AML-193 (cell line): ENCODE data around the gene RTL10.

Source experiments
- DNase-seq, 2 experiments: peaks; one replicate each; lab custom pipeline; 2025; lab: John Stamatoyannopoulos, UW

The RTL10 gene

DNA sequence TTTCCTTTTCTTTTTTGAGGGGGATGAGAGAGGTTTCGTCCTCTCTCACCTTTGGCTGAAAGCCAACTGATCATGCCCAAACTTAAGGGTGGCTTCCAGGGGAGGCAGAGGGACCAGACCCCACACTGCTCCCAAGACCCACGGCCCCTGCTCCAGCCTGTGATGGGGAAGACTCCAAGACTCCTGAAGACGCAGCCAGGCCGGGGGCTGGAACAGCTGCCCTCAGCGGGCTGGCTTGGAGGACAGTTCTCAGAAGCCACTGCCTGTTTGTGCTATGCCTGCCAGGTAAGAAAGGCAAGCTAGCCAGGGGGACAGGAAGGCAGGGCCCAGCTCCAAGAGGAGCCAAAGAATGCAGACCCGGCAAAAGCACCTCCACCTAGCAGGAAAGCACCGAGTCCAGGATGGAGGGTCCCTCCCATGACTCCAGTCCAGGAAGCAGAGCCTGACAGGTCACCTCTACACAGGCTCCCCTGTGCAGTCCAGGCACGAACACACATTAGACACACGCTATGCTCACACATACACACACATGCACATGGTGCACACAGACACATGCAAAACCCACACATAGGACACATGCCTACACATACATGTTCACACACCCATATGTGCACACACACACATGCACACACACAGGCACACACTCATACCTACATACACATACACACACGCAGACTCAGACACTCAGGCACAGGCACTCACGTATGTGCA, 31.3 kb downstream of the RTL10 start:
- DNase-seq = no peak

DNA sequence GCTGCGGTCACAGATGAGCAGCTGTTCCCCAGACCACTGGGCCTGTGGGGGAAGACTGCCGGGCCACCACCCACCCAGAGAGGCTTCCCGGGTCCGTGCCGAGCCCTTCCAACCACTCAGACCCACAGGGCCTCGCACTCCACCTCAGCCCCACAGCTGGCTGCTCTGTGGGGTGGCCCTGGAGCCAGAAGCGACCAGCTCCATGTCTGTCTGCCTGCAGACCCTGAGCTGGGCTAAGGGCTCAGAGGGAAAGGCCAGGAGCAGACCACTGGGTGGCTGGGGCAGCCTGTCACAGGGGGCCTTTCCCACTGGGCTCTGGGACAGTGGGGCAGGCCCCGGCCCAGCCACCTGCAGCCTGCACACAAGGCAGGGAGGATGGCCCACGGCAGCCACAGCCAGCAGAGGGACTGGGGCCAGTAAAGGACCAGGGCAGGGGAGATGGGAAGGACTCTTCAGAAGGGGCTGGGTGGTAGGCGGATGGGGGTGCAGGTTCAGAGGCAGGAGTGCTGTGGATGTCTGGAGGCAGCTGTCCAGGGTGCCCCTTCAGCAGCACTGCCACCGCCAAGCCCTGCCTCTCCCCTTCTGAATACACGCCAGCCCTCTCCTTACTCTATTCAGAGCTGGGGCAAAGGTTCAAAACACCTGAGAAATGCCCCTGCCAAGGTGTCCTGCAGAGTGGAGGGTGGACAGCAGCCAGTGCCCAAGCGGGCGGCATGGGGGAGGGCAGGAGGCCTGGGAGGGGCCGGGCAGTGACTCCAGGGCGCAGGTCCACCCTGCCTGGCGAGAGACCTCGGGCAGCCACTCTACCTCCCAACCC, 32.2 kb downstream of the RTL10 start:
- DNase-seq = no peak

DNA sequence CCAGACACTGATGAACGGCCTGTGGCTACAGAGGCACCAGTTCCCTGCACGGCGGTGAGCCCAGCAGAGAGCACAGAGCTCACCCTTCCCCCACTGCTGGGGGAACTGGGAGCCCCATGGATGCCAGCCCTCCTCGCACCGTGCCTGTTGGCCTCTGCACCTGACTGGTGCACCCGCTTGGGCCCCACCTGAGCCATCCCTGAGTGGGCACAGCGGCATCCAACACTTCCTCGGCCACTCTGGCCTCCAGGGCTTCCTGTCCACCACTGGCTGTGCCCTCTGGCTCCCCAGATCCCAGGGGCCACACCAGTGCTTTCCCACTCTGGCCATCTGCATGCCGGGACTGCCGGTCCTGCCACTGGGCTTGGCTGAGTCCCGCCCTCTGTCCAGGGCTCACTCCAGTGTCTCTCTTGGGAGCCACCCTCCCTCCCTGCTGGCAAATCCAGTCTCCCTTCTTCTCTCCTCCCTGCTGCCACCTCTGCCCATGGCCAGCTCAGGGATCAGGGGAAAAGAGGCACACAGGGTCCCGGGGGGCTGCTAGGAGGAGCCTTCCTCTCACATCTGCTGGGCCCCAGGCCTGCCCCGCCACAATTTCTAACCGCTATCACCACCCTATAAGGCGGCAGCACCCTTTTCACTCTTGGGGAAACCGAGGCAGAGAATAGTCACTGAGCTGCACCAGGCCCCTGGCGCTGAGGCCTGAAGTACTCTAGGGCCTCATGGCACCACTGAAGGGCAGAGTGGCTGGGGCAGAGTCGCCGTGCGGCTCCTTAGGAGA, 33.0 kb downstream of the RTL10 start:
- no peak for DNase-seq

DNA sequence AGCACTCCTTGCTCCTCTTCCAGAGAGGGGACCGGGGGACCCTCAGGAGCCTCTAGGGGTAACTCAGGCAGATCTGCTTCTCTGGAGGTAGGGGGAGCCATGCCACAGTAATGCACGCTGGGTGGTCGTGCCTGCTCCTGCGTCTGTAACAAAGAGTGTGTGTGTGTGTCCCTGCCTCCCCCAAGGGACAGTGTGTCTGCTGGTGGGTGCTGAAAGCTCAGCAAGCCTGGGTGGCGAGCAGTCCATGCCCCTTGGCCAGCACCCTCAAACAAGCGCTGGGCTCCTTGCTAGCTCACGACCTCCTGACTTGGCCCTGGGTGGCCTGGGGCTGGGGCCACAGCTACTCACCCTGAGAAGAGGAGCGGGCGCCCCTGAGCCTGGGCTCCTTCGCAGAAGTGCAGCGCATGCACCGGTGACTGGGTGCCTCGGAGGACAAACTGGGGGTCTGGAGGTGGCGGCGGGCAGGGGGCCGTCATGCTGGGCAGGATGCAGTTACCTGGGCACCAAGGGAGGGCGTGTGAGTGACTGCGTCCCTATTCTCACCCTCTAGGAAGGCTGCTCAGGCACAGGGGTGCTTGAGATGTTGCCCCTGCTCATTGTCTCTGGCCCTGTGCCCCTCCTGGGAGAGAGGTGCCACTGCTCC, 33.7 kb downstream of the RTL10 start:
- DNase-seq = no peak

DNA sequence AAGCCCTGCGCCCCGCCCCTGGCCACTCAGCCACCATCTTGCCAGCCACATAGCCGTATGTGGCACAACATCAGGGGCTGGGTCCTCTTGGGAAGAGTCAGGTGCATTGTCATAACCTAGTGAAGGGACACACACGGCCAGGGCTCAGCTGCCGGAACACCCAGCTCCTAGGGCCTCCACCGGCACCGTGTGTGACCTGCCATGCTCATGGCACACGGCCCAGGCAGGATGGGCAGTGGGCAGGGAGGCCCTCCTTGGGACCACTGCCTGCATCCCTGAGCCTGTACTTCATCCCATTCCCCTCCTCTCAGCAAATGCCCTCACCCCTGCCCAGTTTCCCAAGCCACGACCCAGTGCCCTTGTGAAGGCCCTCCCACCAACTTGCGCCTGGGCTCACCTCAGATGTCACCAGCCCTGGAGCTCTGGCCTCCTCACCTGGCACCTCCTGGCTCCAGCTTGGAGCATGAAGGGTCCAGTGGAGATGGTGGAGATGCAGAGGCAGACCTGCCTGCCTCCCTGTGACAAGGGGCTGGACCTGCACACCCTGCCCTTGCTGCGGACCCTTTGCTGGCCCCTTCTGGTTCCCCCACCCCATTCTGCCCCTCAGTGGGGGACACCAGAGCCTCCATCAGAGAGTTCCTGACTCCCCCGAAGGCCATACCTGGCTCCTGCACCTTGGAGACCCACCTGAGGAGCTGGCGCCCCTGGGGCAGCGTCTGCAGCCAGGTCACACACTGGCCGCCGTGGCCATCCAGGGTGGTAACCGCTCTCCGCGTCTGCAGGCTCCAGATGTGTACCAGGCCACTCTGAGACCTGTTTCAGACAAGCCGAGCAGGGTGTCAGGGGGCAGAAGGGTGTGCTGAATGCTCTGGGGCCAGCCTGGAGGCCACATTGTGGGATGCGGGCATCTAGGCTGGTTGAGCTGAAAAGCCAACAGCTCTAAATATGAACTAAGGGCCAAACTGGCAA, 34.5 kb downstream of the RTL10 start:
- no peak for DNase-seq

DNA sequence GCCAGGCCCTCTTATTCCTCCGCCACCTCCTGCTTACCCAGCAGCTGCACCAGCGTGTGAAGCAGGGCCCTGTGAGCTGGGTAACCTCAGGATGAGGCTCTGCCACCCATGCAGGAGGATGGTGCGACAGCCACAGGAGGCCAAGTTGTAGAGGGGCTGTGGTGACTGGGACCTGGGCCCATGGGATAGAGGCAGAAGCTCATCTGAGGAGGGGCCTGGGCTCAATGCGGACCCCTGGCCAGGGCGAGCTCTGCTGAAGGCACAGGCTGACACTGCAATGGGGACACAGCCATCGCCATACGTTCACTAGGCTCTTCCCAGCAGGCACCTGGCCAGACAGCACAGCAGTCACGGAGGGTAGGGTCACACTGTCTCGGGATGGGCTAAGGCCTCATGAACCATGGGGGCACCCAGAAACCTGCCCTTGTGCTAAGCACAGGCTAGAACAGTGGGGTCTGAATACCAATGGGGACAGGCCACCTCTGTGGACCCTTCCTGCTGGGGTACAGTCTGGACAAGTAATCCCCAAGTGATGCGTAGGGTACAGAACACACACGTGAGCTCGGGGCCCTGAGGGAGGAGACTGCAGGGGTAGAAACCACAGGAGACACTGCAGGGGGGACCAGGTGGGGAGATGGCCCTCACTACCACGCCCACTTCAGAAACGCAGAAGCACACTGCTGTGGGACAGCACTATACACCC, 35.3 kb downstream of the RTL10 start:
- DNase-seq = no peak

DNA sequence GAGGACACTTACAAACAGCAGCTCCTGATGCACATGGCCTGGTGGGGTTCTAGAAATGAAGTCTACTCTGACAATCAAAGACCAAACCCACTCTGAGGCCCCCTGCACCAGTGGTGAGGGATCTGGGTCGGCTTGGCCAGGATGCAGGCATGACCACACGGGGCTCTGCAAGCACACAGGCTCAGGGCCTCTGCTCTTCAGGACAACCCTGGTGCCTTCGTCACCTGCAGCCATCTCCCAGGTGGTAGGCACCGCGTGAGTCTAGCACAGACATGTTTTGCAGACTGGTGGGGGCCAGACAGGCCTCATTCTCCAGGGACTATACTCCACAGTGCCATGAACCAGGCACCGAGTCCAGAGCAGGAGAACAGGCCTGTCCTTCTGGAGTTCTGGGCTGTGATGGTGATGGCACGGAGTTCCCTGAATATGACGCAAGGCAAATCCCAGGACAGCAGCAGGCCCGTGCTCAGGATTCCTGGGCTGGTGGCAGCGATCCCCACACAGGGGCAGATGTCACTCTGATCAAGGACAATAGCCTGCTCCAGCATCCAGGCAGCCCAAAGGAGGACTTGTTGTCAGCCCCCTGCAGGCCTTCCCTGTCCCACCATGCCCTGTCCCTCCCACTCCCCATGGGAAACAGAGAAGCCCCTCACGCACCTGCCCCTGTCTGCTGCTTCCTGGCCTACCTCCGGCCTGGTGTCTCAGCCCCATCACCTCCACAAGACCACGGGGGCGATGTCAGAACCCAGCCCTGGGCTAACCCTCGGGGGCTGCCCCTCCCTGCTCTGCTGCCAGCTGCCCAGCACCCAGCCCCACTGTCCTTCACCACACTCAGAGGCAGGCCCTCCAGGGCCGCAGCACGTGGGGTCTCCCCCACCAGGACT, 36.1 kb downstream of the RTL10 start:
- no peak for DNase-seq

DNA sequence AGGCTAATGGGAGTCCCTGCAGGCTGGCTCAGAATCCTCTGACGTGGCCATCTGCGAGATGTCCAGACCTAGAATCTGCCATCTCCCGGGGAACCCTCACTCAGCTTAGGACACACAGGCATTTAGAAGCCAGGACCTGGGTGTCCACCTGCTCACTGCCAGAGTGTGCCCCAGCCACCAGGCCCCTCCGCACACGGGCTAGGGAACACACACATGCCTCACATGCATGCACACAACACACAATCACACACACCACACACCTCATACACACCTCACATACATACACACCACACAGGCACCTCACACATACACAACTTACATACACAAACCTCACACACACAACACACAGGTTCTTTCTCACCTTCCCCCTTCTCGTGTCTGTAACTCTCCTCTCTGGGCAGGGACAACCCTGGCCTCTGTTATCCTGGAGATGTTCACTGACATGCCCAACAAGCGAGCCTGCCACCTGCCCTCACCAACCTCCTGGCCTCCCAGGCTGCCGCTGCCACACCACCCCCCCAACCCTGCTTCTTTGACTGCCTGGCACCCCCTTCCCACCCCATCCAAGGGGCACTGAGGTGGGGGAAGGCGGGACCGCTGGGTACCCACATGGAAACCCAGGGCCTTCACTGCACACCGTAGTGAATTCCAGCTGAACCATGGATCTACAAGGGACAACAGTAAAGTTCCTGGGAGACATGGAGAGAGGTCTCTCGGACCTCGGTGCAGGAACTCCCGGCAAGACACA, 38.1 kb downstream of the RTL10 start:
- no peak for DNase-seq

DNA sequence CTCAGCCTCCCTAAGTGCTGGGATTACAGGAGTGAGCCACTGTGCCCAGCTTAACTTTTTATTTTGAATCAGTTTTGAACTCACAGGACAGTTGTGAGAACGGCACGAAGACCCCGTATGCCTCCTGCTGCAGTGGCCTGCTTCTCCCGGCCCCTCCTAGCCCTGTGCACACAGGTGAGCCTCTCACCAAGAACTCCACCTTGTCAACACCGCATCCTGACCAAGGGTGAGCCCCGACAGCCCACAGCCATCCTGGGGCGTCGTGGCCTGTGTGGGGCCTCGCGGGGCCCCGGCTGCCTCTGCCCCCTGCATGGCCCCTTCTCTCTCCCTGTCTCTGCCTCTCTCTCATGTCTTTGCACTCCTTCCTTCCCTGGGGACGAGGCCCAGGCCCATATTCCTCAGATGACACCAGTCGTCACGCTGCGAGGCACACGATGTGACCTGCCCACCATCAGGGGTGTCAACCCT, 38.8 kb downstream of the RTL10 start:
- no peak for DNase-seq

DNA sequence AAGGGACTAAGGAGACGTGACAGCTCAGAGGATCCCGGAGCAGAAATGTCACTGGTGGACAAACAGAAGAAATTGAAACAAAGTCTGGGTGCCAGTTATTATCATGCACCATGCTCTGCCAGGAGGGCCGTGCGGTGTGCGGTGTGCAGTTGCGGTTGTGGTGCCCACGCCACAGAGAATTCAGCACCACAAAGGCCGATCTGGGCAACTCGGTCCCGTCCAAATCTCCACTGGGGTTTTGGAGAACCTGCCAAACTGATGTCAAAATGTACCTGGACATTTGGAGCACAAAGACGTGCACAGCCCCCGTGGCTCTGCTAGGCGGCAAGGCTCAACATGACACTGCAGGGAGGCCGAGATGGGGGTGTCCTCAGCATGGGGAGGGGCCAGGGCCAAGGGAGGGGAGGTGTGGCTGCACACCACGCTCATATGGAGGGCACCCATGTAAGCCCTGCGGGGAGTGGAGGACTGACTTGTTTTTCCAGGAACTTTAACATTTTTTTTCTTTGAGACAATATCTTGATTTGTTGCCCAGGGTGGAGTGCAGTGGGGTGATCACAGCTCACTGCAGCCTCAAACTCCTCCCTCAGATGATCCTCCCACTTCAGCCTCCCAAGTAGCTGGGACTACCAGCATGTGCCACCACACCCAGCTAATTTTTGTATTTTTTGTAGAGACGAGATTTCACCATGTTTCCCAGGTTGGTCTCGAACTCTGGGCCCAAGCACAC, 39.4 kb downstream of the RTL10 start:
- DNase-seq = no peak

DNA sequence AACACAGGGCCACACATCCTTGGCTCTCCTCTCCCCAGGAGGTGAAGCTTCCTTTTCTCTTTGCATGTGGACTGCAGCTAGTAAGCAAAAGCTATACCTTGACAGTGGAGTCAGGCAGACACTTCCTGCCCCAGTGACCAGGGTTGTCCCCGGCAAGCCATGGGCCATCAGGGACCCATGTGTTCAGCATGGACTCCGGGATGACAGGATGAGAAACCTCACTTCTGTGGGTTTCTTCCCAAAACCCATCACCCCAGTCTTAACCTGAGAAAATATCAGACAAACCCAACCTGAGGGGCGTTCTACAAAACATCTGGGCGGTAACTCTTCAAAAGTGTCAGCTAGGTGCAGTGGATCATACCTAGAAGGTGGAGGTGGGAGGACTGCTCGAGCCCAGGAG, 40.2 kb downstream of the RTL10 start:
- no peak for DNase-seq

DNA sequence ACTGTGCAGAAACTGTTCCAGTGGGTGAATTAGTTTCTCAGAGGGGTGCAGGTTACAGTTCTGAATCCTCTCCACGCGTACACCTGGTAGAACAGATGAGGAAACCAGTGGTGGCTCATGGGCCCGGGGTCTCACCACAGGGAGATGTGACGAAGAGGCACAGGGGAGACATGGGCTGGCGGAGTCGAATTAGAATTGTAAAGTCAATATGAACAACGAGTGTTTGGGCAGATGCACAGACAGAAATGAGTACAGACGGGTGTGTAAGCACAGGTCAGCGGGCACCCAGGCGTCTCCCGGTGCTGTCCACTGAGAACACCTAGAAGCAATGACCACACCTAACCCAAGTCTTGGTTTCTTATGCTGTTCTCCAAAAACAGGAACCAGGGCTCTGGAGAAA, 41.8 kb downstream of the RTL10 start:
- DNase-seq = no peak

DNA sequence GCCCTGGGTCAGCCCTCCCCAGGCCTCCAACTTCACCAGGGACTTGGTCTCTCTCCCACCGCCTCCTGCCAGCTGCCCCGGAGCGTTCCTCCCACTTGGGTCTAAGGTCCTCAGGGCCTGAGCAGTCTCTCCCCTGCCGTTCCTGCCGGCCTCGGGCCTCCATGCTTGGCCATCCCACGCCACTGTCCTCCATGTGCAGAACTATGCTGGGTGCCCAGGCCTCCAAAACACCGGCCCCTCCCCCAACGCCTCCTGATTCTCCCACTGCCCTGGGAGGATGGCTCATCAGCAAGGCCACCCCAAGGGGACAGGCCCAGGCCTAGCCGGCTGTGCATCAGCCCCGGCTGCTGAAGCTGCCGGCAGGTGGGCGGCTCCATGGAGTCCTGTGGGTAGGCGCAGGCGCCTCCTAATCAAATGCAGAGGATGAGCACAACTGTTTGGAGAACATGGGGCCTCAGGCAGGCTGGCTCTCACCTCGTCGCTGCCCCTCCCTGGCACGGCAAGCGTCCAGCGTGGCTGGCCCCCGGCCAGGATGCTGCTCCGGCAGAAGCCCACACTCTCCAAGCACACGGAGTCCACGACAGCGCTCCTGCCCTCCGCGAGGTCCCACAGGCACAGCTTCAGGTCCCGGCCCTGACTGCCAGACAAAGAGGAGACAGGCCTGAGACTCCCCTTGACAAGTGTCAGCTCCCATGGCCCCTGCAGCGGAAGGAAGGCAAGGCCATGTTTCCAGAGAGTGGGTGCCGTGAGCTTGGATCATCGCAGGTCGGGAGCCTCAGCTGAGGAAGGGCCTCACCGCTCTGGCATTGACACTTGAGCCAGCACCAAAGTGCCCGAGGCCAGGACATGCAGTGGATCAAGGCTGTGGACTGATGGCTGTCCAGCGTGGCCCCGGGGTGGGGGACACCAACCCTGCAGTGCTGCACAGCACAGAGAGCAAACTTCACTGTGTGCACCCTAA, 42.6 kb downstream of the RTL10 start:
- no peak for DNase-seq

DNA sequence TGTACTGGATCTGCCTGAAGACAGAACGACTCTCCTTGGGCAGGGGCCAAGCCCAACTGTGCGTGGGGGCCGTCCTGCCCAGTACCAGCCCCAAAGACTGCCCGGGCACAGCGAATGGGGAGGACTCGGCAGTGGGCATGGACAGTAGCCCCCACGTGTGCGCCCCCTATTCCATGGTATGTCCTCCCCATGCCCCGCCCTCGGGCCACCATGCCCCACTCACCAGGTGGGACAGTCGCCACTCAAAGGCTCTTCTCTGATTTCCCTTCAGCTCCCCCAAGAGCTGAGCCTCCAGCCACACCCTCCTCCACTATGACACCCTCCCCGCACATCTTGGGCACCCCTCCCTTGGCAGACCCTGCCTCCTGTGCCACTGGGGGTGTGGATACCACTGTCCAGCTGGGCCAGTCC, 43.5 kb downstream of the RTL10 start:
- DNase-seq = no peak

DNA sequence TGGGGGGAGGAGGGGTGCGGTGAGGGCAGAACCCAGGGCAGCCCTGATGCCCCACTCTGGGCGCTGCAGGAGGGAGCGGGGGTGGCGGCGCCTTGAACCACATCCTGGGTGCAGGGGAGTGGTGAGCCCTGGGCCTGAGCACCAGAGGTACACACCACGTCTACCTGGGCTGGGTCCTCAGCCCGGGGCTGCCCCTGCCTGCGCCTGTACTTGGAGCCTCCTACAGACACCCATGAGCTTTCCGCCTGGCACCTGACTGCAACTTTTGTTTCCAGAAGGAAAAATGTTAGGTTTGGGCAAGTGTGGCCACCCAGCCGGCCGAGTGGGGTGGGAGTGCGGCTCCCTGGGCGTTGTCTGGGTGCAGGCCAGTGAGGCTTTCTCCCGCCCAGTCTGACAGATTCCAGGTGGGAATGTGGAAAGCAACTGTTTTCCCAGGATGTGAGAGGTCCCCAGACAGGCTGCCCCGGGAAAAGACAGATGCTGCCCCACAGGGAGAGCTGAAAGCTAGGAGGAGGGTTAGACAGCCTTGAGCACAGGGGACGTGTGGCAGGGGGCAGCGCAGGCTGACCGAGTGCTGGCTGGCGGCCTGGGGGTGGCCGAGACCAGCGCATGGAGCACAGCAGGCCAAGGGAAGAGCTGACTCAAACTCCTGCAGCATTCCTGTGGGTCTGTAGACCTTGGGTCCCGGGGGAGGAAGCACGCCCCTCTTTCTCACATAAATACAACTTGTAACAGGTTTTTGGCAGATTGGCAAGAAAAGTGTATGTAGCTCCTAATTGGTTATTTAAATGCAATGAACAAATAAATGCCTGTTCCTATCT, 44.1 kb downstream of the RTL10 start:
- DNase-seq = no peak

DNA sequence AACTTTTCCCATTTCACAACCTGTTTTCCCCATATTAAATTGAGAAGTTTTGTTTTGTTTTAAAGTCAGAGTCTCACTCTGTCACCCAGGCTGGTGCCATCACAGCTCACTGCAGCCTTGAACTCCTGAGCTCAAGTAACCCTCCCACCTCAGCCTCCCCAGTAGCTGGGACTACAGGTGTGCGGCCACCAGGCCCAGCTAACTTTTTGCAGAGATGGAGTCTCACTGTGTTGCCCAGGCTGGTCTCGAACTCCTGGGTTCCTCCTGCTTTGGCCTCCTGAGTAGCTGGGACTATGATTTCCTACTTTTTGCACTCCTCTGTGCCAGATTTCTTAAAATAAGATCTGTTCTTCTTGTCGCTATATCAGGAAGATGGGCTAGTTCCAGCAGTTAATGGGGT, 44.9 kb downstream of the RTL10 start:
- DNase-seq = no peak
